HepG2 (cell line): ENCODE measurements around the gene KIRREL3. TPM values are rescaled to one million over a fixed set of nuclear protein-coding genes. Genes with fewer than 3 reads are reported as not detected.

ENCODE experiments used
- ATAC-seq: fragments of 200-7000 bp; cut with Tn5 transposase; 3 replicates; pipeline ENCODE4 v1.9.1; 2020; ENCODE audit warnings: mild to moderate bottlenecking, moderate library complexity
- BruUV-seq: library from RNA; stranded (reverse); fragments of 400-500 nt; replicated peaks from 2 replicates; lab custom pipeline; 2021; lab: Mats Ljungman, UMichigan
- CTCF ChIA-PET: fragments of 300-600 bp; formaldehyde crosslinking; extraction: SDS; loops from one replicate; lab custom pipeline; 2021; ENCODE audit warnings: low total read pairs, inconsistent platforms, low intra/inter-chr PET ratio; lab: Yijun Ruan, JAX
- POLR2A ChIA-PET: fragments of 350-600 bp; sonication (Branson Sonifier 250); formaldehyde crosslinking; loops from one replicate; lab custom pipeline; 2020; ENCODE audit warnings: antibody characterized with exemption, inconsistent platforms; lab: Yijun Ruan, JAX
- DNase-seq: peaks from one replicate; pipeline ENCODE4 v3.0.0-alpha.2; 2015; ENCODE audit warnings: low spot score
- FAIRE-seq: peaks from 3 replicates; lab custom pipeline; 2011; peaks lifted over from hg19 to GRCh38; lab: Jason Lieb, UNC
- H2AFZ ChIP-seq: one replicate; pipeline ENCODE4 v1.6.1; 2011; ENCODE audit warnings: low read length, inconsistent platforms
- H3K27ac ChIP-seq: fragments of 300-600 bp; 3 replicates; pipeline ENCODE4 v1.8.0; 2011; ENCODE audit warnings: mixed run types, mild to moderate bottlenecking, mixed read lengths, low read length, inconsistent platforms; ENCODE audit not compliant: insufficient read depth; ENCODE audit errors: extremely low read length
- H3K27me3 ChIP-seq, 2 experiments: fragments of 200-600 bp in 1 of 2; 2 replicates in 1 of 2; 3 replicates in 1 of 2; pipeline versions ENCODE4 v1.6.0 to v1.8.0; 2011; ENCODE audit warnings: low read length in 2 of 2, mild to moderate bottlenecking in 2 of 2, moderate library complexity in 2 of 2, inconsistent platforms in 1 of 2; ENCODE audit not compliant: insufficient read depth in 2 of 2, control insufficient read depth in 1 of 2
- H3K36me3 ChIP-seq, 2 experiments: fragments of 200-600 bp in 1 of 2; replicated peaks in 1 of 2; 2 replicates in 1 of 2; 3 replicates in 1 of 2; pipeline versions ENCODE4 v1.5.1 to v1.8.0; 2011; ENCODE audit warnings: low read length in 2 of 2, inconsistent platforms in 1 of 2; ENCODE audit not compliant: insufficient read depth in 2 of 2, control insufficient read depth in 1 of 2
- H3K4me1 ChIP-seq: 2 replicates; pipeline ENCODE4 v1.5.1; 2012; ENCODE audit warnings: low read length, inconsistent platforms; ENCODE audit not compliant: insufficient read depth
- H3K4me2 ChIP-seq: 2 replicates; pipeline ENCODE4 v1.6.0; 2011; ENCODE audit warnings: low read depth, low read length, inconsistent platforms
- H3K4me3 ChIP-seq, 3 experiments: fragments of 200-600 bp in 1 of 3; sonication (generic), shearing (Covaris generic) in 1 of 3; replicated peaks in 1 of 3; 2 replicates each; pipeline ENCODE4 v1.5.1; 2011 to 2016; ENCODE audit warnings: low read length in 3 of 3, inconsistent platforms in 2 of 3, low read depth in 2 of 3, mild to moderate bottlenecking in 2 of 3, control low read depth in 1 of 3, mixed read lengths in 1 of 3; ENCODE audit not compliant: insufficient read depth in 1 of 3
- H3K79me2 ChIP-seq: one replicate; pipeline ENCODE4 v1.6.1; 2011; ENCODE audit warnings: low read length, inconsistent platforms; ENCODE audit not compliant: insufficient read depth
- H3K9ac ChIP-seq: 2 replicates; pipeline ENCODE4 v1.6.0; 2011; ENCODE audit warnings: mild to moderate bottlenecking, low read depth, low read length, inconsistent platforms; ENCODE audit not compliant: insufficient read depth
- H3K9me3 ChIP-seq: 2 replicates; pipeline ENCODE4 v1.5.1; 2012; ENCODE audit warnings: mild to moderate bottlenecking, low read length
- H4K20me1 ChIP-seq: 2 replicates; pipeline ENCODE4 v1.6.0; 2011; ENCODE audit warnings: inconsistent platforms, mild to moderate bottlenecking, low read length, moderate library complexity; ENCODE audit not compliant: insufficient read depth
- ARHGAP35 ChIP-seq: sonication (generic); formaldehyde crosslinking; IDR thresholded peaks from 2 replicates; pipeline ENCODE4 v1.9.0; 2022; ENCODE audit warnings: mild to moderate bottlenecking, inconsistent platforms, moderate library complexity, missing genetic modification reagents, borderline replicate concordance
- BCL6 ChIP-seq: IDR thresholded peaks from 2 replicates; pipeline ENCODE4 v1.6.1; 2016; ENCODE audit warnings: missing genetic modification reagents, missing compliant biosample characterization
- CENPX ChIP-seq: sonication (generic); formaldehyde crosslinking; IDR thresholded peaks from 2 replicates; pipeline ENCODE4 v1.9.0; 2021; ENCODE audit warnings: mild to moderate bottlenecking, missing genetic modification reagents, moderate library complexity
- HCFC1 ChIP-seq: fragments of 150-350 bp; IDR thresholded peaks from 2 replicates; pipeline ENCODE4 v1.6.1; 2014; ENCODE audit warnings: low read depth, low read length
- JUN ChIP-seq: sonication (generic); formaldehyde crosslinking; IDR thresholded peaks from 2 replicates; pipeline ENCODE4 v1.4.0; 2020; ENCODE audit warnings: mild to moderate bottlenecking, missing genetic modification reagents
- KLF11 ChIP-seq: IDR thresholded peaks from 2 replicates; pipeline ENCODE4 v1.6.1; 2016; ENCODE audit warnings: missing compliant biosample characterization
- SIX1 ChIP-seq: sonication (generic); formaldehyde crosslinking; IDR thresholded peaks from 2 replicates; pipeline ENCODE4 v1.4.0; 2020; ENCODE audit warnings: missing genetic modification reagents, borderline replicate concordance
- SNRNP70 ChIP-seq: fragments of 200-400 bp; formaldehyde crosslinking; IDR thresholded peaks from 2 replicates; pipeline ENCODE4 v1.6.1; 2017; ENCODE audit warnings: mild to moderate bottlenecking, low read depth, low read length, moderate library complexity
- SRY ChIP-seq: sonication (generic); formaldehyde crosslinking; IDR thresholded peaks from 2 replicates; pipeline ENCODE4 v1.8.0; 2022; ENCODE audit warnings: mild to moderate bottlenecking, missing genetic modification reagents
- TARDBP ChIP-seq: sonication (generic); formaldehyde crosslinking; IDR thresholded peaks from 2 replicates; pipeline ENCODE4 v1.8.0; 2022; ENCODE audit warnings: mild to moderate bottlenecking, missing genetic modification reagents
- TCF12 ChIP-seq, 2 experiments: fragments of 450-650 bp in 1 of 2; sonication (generic) in 1 of 2; formaldehyde crosslinking in 1 of 2; IDR thresholded peaks; 2 replicates each; pipeline versions ENCODE4 v1.6.1 to v1.8.0; 2017 to 2022; ENCODE audit warnings: antibody characterized with exemption in 1 of 2, mild to moderate bottlenecking in 1 of 2, missing genetic modification reagents in 1 of 2, moderate library complexity in 1 of 2
- ZNF768 ChIP-seq: sonication (generic); formaldehyde crosslinking; IDR thresholded peaks from 2 replicates; pipeline ENCODE4 v1.4.0; 2020; ENCODE audit warnings: missing genetic modification reagents
- WGBS: methylation state at CpG from one replicate; pipeline ENCODE4 v1.1.6; 2017; ENCODE audit warnings: low lambda C conversion rate; 5-methylcytosine and 5-hydroxymethylcytosine counted together
- in situ Hi-C: cut with HindIII; loops from 2 replicates; pipeline ENCODE4 v1.10.0; 2017; ENCODE audit warnings: low pct_unique_long_range_greater_than_20kb; ENCODE audit not compliant: extremely low pct_ligation_motif_present
- intact Hi-C: fragments of 100-400 bp; cut with micrococcal nuclease; formaldehyde crosslinking; loops from one replicate; pipeline ENCODE4 v1.10.0; 2022; ENCODE audit not compliant: unreplicated experiment
- polyA plus RNA-seq, 8 experiments: library from polyadenylated mRNA; depleted of rRNA in 3 of 8; stranded (reverse) in 7 of 8; unstranded in 1 of 8; fragments of >200 nt; fragmentation: Illumina TruSeq in 4 of 8; extraction: Trizol in 4 of 8; gene quantifications; 2 replicates each; pipeline versions ENCODE4 v1.2.1 to v1.2.3, GENCODE V29; 2011 to 2016; ENCODE audit warnings: low read depth in 4 of 8, missing spikeins in 1 of 8, mixed read lengths in 1 of 8; ENCODE audit not compliant: insufficient read depth in 1 of 8
- total RNA-seq, 5 experiments: library from RNA; depleted of rRNA; stranded (reverse); fragments of >200 nt; fragmentation: Illumina TruSeq; extraction: Trizol; gene quantifications; 2 replicates each; pipeline ENCODE4 v1.2.3, GENCODE V29; 2016; ENCODE audit warnings: low read depth in 1 of 5
- TF ChIP-seq, protein P1 (sequence below): sonication (generic); formaldehyde crosslinking; IDR thresholded peaks from 2 replicates; pipeline ENCODE4 v1.4.0; 2020; ENCODE audit warnings: mild to moderate bottlenecking, missing genetic modification reagents, borderline replicate concordance
- TF ChIP-seq, protein P2 (sequence below): IDR thresholded peaks from 2 replicates; pipeline ENCODE4 v1.6.1; 2012; ENCODE audit warnings: low read depth, low read length, improper control_type of control experiment
- TF ChIP-seq, protein P3 (sequence below): IDR thresholded peaks from 2 replicates; pipeline ENCODE4 v1.6.1; 2012; ENCODE audit warnings: low read length, improper control_type of control experiment
- TF ChIP-seq, protein P4 (sequence below): IDR thresholded peaks from 2 replicates; pipeline ENCODE4 v1.6.1; 2016; ENCODE audit warnings: missing biosample characterization, missing genetic modification reagents, low read depth

KIRREL3 gene
- total and polyA plus RNA-seq, 2 of the 13 experiments (the other 11 are each of a cell fraction or from before 2014, with no cell fraction given) = not detected

GRCh38 chr11:126766440-126766839 is 234.1 kb downstream of the KIRREL3 start:
- no peaks in the 10 kb centered on the region for H3K79me2 ChIP-seq
- no peaks in the 10 kb centered on the region for H3K9me3 ChIP-seq
- H3K27ac ChIP-seq = no peak overlapping the region
- intact Hi-C loops = no loop called here
- POLR2A ChIA-PET = no interaction called here
- in situ Hi-C loops = no loop called here
- FAIRE-seq = no peak
- no peaks in the 10 kb centered on the region for H4K20me1 ChIP-seq
- H3K4me2 ChIP-seq = no peak overlapping the region
- no peak for DNase-seq
- H3K4me1 ChIP-seq = no peaks in the 10 kb centered on the region
- H3K9ac ChIP-seq = no peak overlapping the region
- no peak overlapping the region for H3K4me3 ChIP-seq
- no peak overlapping the region for H2AFZ ChIP-seq
- BruUV-seq = no TSS peak
- H3K27me3 ChIP-seq = peaks cover 2 to 21% of the 10 kb centered on the region in 2 experiments; a peak in 4 of 5 replicates
- H3K36me3 ChIP-seq = no peaks in the 10 kb centered on the region
- CTCF ChIA-PET = no interaction called here
- no peak for ATAC-seq
- WGBS = 42% methylated on average over 6 of the region's 6 CpGs
- TF ChIP-seq SRY (CRISPR knock-in tag) (no peak), CENPX (CRISPR knock-in tag) (no peak), SNRNP70 (no peak), BCL6 (no peak), SIX1 (CRISPR knock-in tag) (no peak), ARHGAP35 (CRISPR knock-in tag) (no peak), JUN (CRISPR knock-in tag) (no peak), ZNF768 (no peak), TARDBP (no peak), KLF11 (CRISPR knock-in tag) (no peak), HCFC1 (no peak), TCF12 (IDR thresholded peaks at IDR 0.05) (no peak), TCF12 (CRISPR knock-in tag; IDR thresholded peaks at IDR 0.05) (no peak)
- TF ChIP-seq, protein P1, sequence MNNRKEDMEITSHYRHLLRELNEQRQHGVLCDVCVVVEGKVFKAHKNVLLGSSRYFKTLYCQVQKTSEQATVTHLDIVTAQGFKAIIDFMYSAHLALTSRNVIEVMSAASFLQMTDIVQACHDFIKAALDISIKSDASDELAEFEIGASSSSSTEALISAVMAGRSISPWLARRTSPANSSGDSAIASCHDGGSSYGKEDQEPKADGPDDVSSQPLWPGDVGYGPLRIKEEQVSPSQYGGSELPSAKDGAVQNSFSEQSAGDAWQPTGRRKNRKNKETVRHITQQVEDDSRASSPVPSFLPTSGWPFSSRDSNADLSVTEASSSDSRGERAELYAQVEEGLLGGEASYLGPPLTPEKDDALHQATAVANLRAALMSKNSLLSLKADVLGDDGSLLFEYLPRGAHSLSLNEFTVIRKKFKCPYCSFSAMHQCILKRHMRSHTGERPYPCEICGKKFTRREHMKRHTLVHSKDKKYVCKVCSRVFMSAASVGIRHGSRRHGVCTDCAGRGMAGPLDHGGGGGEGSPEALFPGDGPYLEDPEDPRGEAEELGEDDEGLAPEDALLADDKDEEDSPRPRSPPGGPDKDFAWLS = no peak
- TF ChIP-seq, protein P2, sequence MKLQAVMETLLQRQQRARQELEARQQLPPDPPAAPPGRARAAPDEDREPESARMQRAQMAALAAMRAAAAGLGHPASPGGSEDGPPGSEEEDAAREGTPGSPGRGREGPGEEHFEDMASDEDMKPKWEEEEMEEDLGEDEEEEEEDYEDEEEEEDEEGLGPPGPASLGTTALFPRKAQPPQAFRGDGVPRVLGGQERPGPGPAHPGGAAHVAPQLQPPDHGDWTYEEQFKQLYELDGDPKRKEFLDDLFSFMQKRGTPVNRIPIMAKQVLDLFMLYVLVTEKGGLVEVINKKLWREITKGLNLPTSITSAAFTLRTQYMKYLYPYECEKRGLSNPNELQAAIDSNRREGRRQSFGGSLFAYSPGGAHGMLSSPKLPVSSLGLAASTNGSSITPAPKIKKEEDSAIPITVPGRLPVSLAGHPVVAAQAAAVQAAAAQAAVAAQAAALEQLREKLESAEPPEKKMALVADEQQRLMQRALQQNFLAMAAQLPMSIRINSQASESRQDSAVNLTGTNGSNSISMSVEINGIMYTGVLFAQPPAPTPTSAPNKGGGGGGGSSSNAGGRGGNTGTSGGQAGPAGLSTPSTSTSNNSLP = no peak
- TF ChIP-seq, protein P3, sequence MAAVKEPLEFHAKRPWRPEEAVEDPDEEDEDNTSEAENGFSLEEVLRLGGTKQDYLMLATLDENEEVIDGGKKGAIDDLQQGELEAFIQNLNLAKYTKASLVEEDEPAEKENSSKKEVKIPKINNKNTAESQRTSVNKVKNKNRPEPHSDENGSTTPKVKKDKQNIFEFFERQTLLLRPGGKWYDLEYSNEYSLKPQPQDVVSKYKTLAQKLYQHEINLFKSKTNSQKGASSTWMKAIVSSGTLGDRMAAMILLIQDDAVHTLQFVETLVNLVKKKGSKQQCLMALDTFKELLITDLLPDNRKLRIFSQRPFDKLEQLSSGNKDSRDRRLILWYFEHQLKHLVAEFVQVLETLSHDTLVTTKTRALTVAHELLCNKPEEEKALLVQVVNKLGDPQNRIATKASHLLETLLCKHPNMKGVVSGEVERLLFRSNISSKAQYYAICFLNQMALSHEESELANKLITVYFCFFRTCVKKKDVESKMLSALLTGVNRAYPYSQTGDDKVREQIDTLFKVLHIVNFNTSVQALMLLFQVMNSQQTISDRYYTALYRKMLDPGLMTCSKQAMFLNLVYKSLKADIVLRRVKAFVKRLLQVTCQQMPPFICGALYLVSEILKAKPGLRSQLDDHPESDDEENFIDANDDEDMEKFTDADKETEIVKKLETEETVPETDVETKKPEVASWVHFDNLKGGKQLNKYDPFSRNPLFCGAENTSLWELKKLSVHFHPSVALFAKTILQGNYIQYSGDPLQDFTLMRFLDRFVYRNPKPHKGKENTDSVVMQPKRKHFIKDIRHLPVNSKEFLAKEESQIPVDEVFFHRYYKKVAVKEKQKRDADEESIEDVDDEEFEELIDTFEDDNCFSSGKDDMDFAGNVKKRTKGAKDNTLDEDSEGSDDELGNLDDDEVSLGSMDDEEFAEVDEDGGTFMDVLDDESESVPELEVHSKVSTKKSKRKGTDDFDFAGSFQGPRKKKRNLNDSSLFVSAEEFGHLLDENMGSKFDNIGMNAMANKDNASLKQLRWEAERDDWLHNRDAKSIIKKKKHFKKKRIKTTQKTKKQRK = no peak
- TF ChIP-seq, protein P4, sequence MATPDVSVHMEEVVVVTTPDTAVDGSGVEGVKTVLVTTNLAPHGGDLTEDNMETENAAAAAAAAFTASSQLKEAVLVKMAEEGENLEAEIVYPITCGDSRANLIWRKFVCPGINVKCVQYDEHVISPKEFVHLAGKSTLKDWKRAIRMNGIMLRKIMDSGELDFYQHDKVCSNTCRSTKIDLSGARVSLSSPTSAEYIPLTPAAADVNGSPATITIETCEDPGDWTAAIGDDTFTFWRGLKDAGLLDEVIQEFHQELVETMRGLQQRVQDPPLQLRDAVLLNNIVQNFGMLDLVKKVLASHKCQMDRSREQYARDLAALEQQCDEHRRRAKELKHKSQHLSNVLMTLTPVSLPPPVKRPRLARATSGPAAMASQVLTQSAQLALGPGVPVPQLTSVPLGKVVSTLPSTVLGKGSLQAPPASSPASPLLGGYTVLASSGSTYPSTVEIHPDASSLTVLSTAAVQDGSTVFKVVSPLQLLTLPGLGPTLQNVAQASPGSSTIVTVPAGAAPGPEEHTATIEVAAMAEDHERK (CRISPR knock-in tag) = no peak
